H1 (cell line): ENCODE data around the gene RPL31. TPM values are rescaled to one million over a fixed set of nuclear protein-coding genes. Genes with fewer than 3 reads are reported as not detected.

Experiments used
- CTCF ChIA-PET: fragments of 300-600 bp; sonication (Branson Sonifier 250); formaldehyde crosslinking; loops from one replicate; lab custom pipeline; 2021; ENCODE audit not compliant: partially characterized antibody; lab: Charles Lee
- POLR2A ChIA-PET: fragments of 300-600 bp; sonication (Branson Sonifier 250); formaldehyde crosslinking; loops from one replicate; lab custom pipeline; 2021; ENCODE audit warnings: inconsistent platforms; ENCODE audit not compliant: partially characterized antibody; lab: Charles Lee
- DNase-seq, 2 experiments: peaks; one replicate each; pipeline versions ENCODE4 v3.0.0 to v3.0.0-alpha.2; 2010 to 2022; ENCODE audit warnings: low spot score in 2 of 2, low read depth in 1 of 2, mixed read lengths in 1 of 2
- FAIRE-seq: peaks from 2 replicates; lab custom pipeline; 2011; peaks lifted over from hg19 to GRCh38; lab: Jason Lieb, UNC
- H2AFZ ChIP-seq: 2 replicates; pipeline ENCODE4 v1.8.1; 2012; ENCODE audit warnings: low read length, inconsistent platforms
- H2AK5ac ChIP-seq: 2 replicates; pipeline ENCODE4 v1.6.1; 2013; ENCODE audit warnings: low read depth, low read length
- H2BK120ac ChIP-seq: replicated peaks from 2 replicates; pipeline ENCODE3; 2013; ENCODE audit warnings: low read depth, low read length, inconsistent platforms
- H2BK12ac ChIP-seq: 2 replicates; pipeline ENCODE4 v1.6.1; 2013; ENCODE audit warnings: low read depth, low read length
- H2BK15ac ChIP-seq: 2 replicates; pipeline ENCODE4 v1.6.1; 2013; ENCODE audit warnings: low read length
- H2BK20ac ChIP-seq: 2 replicates; pipeline ENCODE4 v1.6.1; 2013; ENCODE audit warnings: low read length
- H2BK5ac ChIP-seq: 2 replicates; pipeline ENCODE4 v1.6.1; 2013; ENCODE audit warnings: low read depth, low read length
- H3K14ac ChIP-seq: 2 replicates; pipeline ENCODE4 v1.6.1; 2013; ENCODE audit warnings: inconsistent platforms; ENCODE audit not compliant: insufficient read length
- H3K18ac ChIP-seq: 2 replicates; pipeline ENCODE4 v1.6.1; 2013; ENCODE audit warnings: low read length; ENCODE audit errors: extremely low read depth
- H3K23ac ChIP-seq: 2 replicates; pipeline ENCODE4 v1.6.1; 2013; ENCODE audit warnings: inconsistent platforms; ENCODE audit not compliant: insufficient read length
- H3K23me2 ChIP-seq: 2 replicates; pipeline ENCODE4 v1.6.1; 2013; ENCODE audit warnings: low read depth, low read length
- H3K27ac ChIP-seq: 2 replicates; pipeline ENCODE4 v1.6.1; 2011; ENCODE audit warnings: low read depth, low read length, inconsistent platforms
- H3K27me3 ChIP-seq, 4 experiments: replicated peaks in 1 of 4; 1 replicate in 1 of 4; 2 replicates in 3 of 4; pipeline versions ENCODE4 v1.6.1 to v1.8.1; 2011 to 2013; ENCODE audit warnings: low read length in 3 of 4, mild to moderate bottlenecking in 3 of 4, inconsistent platforms in 2 of 4, mixed read lengths in 2 of 4, moderate library complexity in 1 of 4; ENCODE audit not compliant: control insufficient read depth in 3 of 4, insufficient read depth in 3 of 4; ENCODE audit errors: extremely low read depth in 1 of 4
- H3K36me3 ChIP-seq, 4 experiments: 2 replicates each; pipeline versions ENCODE4 v1.6.1 to v1.8.1; 2011 to 2013; ENCODE audit warnings: mild to moderate bottlenecking in 4 of 4, low read length in 3 of 4, moderate library complexity in 2 of 4, control low read depth in 1 of 4, inconsistent platforms in 1 of 4; ENCODE audit not compliant: insufficient read depth in 4 of 4, control insufficient read depth in 2 of 4
- H3K4ac ChIP-seq: replicated peaks from 2 replicates; pipeline ENCODE3; 2013; ENCODE audit warnings: low read length, low read depth, mixed read lengths, inconsistent platforms; ENCODE audit not compliant: insufficient read length
- H3K4me1 ChIP-seq, 4 experiments: replicated peaks in 1 of 4; 1 replicate in 1 of 4; 2 replicates in 3 of 4; pipeline versions ENCODE4 v1.6.1 to v1.8.1; 2011 to 2013; ENCODE audit warnings: low read length in 3 of 4, inconsistent platforms in 2 of 4, mixed read lengths in 1 of 4; ENCODE audit not compliant: insufficient read depth in 4 of 4, control insufficient read depth in 3 of 4
- H3K4me2 ChIP-seq, 2 experiments: 2 replicates each; pipeline versions ENCODE4 v1.6.1 to v1.8.1; 2011 to 2013; ENCODE audit warnings: low read depth in 2 of 2, low read length in 2 of 2, control low read depth in 1 of 2, inconsistent platforms in 1 of 2, mild to moderate bottlenecking in 1 of 2; ENCODE audit not compliant: insufficient read depth in 1 of 2
- H3K4me3 ChIP-seq, 4 experiments: fragments of 200-600, 300-600 bp in 1 of 4; sonication (generic), shearing (Covaris generic), sonication (Bioruptor Twin) in 1 of 4; 2 replicates each; pipeline versions ENCODE4 v1.5.1 to v1.8.1; 2011 to 2016; ENCODE audit warnings: low read length in 4 of 4, low read depth in 3 of 4, control low read depth in 2 of 4, inconsistent platforms in 2 of 4, mild to moderate bottlenecking in 2 of 4, mixed read lengths in 1 of 4, moderate library complexity in 1 of 4; ENCODE audit not compliant: insufficient read depth in 2 of 4; ENCODE audit errors: extremely low read depth in 1 of 4
- H3K56ac ChIP-seq: replicated peaks from 2 replicates; pipeline ENCODE3; 2013; ENCODE audit warnings: low read depth, mild to moderate bottlenecking, mixed read lengths, low read length, inconsistent platforms; ENCODE audit not compliant: insufficient read length
- H3K79me1 ChIP-seq: 2 replicates; pipeline ENCODE4 v1.6.1; 2013; ENCODE audit warnings: low read depth, low read length, control low read depth
- H3K79me2 ChIP-seq, 2 experiments: 2 replicates each; pipeline versions ENCODE4 v1.6.1 to v1.8.1; 2012 to 2013; ENCODE audit warnings: low read length in 2 of 2, mild to moderate bottlenecking in 2 of 2, inconsistent platforms in 1 of 2; ENCODE audit not compliant: insufficient read depth in 2 of 2, control insufficient read depth in 1 of 2
- H3K9ac ChIP-seq, 4 experiments: replicated peaks in 1 of 4; 1 replicate in 1 of 4; 2 replicates in 3 of 4; pipeline versions ENCODE4 v1.6.1 to v1.8.1; 2011 to 2013; ENCODE audit warnings: low read depth in 3 of 4, low read length in 3 of 4, control low read depth in 2 of 4, mild to moderate bottlenecking in 2 of 4, moderate library complexity in 2 of 4, inconsistent platforms in 1 of 4; ENCODE audit errors: extremely low read depth in 1 of 4
- H3K9me3 ChIP-seq, 2 experiments: 2 replicates each; pipeline versions ENCODE4 v1.6.1 to v1.8.1; 2012 to 2013; ENCODE audit warnings: mild to moderate bottlenecking in 2 of 2, moderate library complexity in 2 of 2, control low read depth in 1 of 2, inconsistent platforms in 1 of 2, low read depth in 1 of 2, low read length in 1 of 2, mixed read lengths in 1 of 2; ENCODE audit not compliant: insufficient read depth in 2 of 2
- H4K20me1 ChIP-seq, 2 experiments: replicated peaks in 1 of 2; 2 replicates each; pipeline versions ENCODE3 to v1.8.1; 2011 to 2013; ENCODE audit warnings: inconsistent platforms in 2 of 2, low read length in 2 of 2, mild to moderate bottlenecking in 1 of 2; ENCODE audit not compliant: insufficient read depth in 2 of 2, control insufficient read depth in 1 of 2
- H4K5ac ChIP-seq: 2 replicates; pipeline ENCODE4 v1.6.1; 2013; ENCODE audit warnings: low read length, low read depth, mixed read lengths, inconsistent platforms; ENCODE audit not compliant: insufficient read length
- H4K8ac ChIP-seq: 2 replicates; pipeline ENCODE4 v1.8.0; 2013; ENCODE audit warnings: mild to moderate bottlenecking, moderate library complexity, low read length, inconsistent platforms; ENCODE audit not compliant: insufficient read depth; ENCODE audit errors: extremely low read depth
- H4K91ac ChIP-seq: replicated peaks from 2 replicates; pipeline ENCODE3; 2013; ENCODE audit warnings: low read length, mixed read lengths, inconsistent platforms; ENCODE audit not compliant: insufficient read length
- ASH2L ChIP-seq: fragments of 200-600, 300-600 bp; sonication (generic); IDR thresholded peaks from one replicate; pipeline ENCODE4 v1.7.1; 2017; ENCODE audit warnings: low read length
- BCL11A ChIP-seq, 2 experiments: IDR thresholded peaks; one replicate each; pipeline ENCODE4 v1.6.1; 2011; ENCODE audit warnings: low read depth in 2 of 2, low read length in 2 of 2, mild to moderate bottlenecking in 2 of 2
- RAD21 ChIP-seq, 2 experiments: IDR thresholded peaks in 1 of 2; conservative IDR thresholded peaks in 1 of 2; 2 replicates each; pipeline ENCODE4 v1.6.1; 2011; ENCODE audit warnings: low read depth in 2 of 2, low read length in 2 of 2, improper control_type of control experiment in 1 of 2, inconsistent platforms in 1 of 2, mild to moderate bottlenecking in 1 of 2, moderate library complexity in 1 of 2
- TEAD4 ChIP-seq: IDR thresholded peaks from 2 replicates; pipeline ENCODE4 v1.6.1; 2012; ENCODE audit warnings: low read depth, low read length, inconsistent platforms, mixed read lengths
- WGBS, 2 experiments: shearing (Covaris generic) in 1 of 2; methylation state at CpG; one replicate each; pipeline versions ENCODE4 v1.1.6 to v1.1.7; 2013 to 2015; ENCODE audit warnings: low lambda C conversion rate in 2 of 2, mixed read lengths in 2 of 2, inconsistent platforms in 1 of 2, low coverage in 1 of 2, missing lambda C conversion rate in 1 of 2; ENCODE audit not compliant: insufficient replicate concordance in 2 of 2, insufficient coverage in 1 of 2, insufficient read length in 1 of 2; ENCODE audit errors: extremely low coverage in 1 of 2, missing lambda C conversion rate in 1 of 2; 5-methylcytosine and 5-hydroxymethylcytosine counted together
- polyA plus RNA-seq, 7 experiments: library from polyadenylated mRNA; depleted of rRNA in 3 of 7; stranded (reverse) in 5 of 7; unstranded in 2 of 7; fragments of >200 nt in 5 of 7; fragments of 200-250 nt in 2 of 7; gene quantifications; 1 replicate in 5 of 7; 2 replicates in 1 of 7; 4 replicates in 1 of 7; pipeline versions ENCODE4 v1.2.1 to v1.2.3, GENCODE V29; 2011 to 2013; ENCODE audit warnings: missing spikeins in 2 of 7, mixed read lengths in 2 of 7
- total RNA-seq: library from RNA; stranded (reverse); fragmentation: NEBNext Ultra II Directional; extraction: Animal tissue kit (Norgen Biotek cat#: 25700); gene quantifications from 2 replicates; pipeline ENCODE4 v1.2.1, GENCODE V29; 2021
- TF ChIP-seq, protein P1 (sequence below), 3 experiments: IDR thresholded peaks; 1 replicate in 2 of 3; 2 replicates in 1 of 3; pipeline versions ENCODE4 v1.5.1 to v1.6.1; 2011; ENCODE audit warnings: low read length in 3 of 3, mild to moderate bottlenecking in 3 of 3, inconsistent platforms in 2 of 3, low read depth in 1 of 3, moderate library complexity in 1 of 3; ENCODE audit not compliant: insufficient read depth in 1 of 3; ENCODE audit errors: control extremely low read depth in 1 of 3

Gene RPL31
- total and polyA plus RNA-seq, 2 of the 8 experiments (the other 6 are each of a cell fraction or from before 2014, with no cell fraction given), result 1,463 to 1,722 TPM

- Histone ChIP-seq H3K79me2 (no peaks in the 10 kb centered on the region), H2AFZ (no peak overlapping the region), H2AK5ac (no peak overlapping the region), H3K23ac (no peak overlapping the region), H3K27me3 (no peaks in the 10 kb centered on the region), H3K27ac (no peak overlapping the region), H2BK20ac (no peak overlapping the region), H4K5ac (no peak overlapping the region), H2BK5ac (no peak overlapping the region), H4K91ac (no peak overlapping the region), H3K14ac (no peak overlapping the region), H3K9me3 (no peaks in the 10 kb centered on the region), H3K23me2 (no peaks in the 10 kb centered on the region; the same call in 1 of the 2 replicates), H3K56ac (no peak overlapping the region), H3K4me2 (no peak overlapping the region), H3K36me3 (no peaks in the 10 kb centered on the region), H2BK12ac (no peak overlapping the region), H3K9ac (no peak overlapping the region), H3K18ac (no peak overlapping the region), H4K20me1 (no peaks in the 10 kb centered on the region), H2BK120ac (no peak overlapping the region), H3K79me1 (no peaks in the 10 kb centered on the region), H2BK15ac (no peak overlapping the region), H3K4me3 (no peak overlapping the region), H3K4ac (no peak overlapping the region), H3K4me1 (peaks cover 0 to 5% (median under 1%) of the 10 kb centered on the region in 4 experiments; a peak in 3 of 7 replicates), H4K8ac (no peak overlapping the region)
- no peak for TF ChIP-seq ASH2L
- no peak for TF ChIP-seq BCL11A (IDR thresholded peaks at IDR 0.05; ENCODE audit: low read depth in 2 of 2, low read length in 2 of 2)
- TF ChIP-seq, protein P1, sequence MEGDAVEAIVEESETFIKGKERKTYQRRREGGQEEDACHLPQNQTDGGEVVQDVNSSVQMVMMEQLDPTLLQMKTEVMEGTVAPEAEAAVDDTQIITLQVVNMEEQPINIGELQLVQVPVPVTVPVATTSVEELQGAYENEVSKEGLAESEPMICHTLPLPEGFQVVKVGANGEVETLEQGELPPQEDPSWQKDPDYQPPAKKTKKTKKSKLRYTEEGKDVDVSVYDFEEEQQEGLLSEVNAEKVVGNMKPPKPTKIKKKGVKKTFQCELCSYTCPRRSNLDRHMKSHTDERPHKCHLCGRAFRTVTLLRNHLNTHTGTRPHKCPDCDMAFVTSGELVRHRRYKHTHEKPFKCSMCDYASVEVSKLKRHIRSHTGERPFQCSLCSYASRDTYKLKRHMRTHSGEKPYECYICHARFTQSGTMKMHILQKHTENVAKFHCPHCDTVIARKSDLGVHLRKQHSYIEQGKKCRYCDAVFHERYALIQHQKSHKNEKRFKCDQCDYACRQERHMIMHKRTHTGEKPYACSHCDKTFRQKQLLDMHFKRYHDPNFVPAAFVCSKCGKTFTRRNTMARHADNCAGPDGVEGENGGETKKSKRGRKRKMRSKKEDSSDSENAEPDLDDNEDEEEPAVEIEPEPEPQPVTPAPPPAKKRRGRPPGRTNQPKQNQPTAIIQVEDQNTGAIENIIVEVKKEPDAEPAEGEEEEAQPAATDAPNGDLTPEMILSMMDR (IDR thresholded peaks at IDR 0.05; ENCODE audit: control extremely low read depth in 1 of 3, insufficient read depth in 1 of 3, low read depth in 1 of 3, low read length in 3 of 3), result peak; percentile 84 to 96 (median 90)
- TF ChIP-seq RAD21 (IDR thresholded peaks at IDR 0.05 in 1 of 2, conservative IDR thresholded peaks at IDR 0.05 in 1 of 2; ENCODE audit: low read depth in 2 of 2, low read length in 2 of 2), result peak; percentile 95 to 96
- TF ChIP-seq TEAD4, result 0 out of 2 replicates have a peak, but pooled peaks have one; percentile 5
- peak; percentile 94 for FAIRE-seq
- WGBS, 2 experiments, result 24% methylated on average over 7 of the region's 7 CpGs; no CpG with 5 or more reads in 1 of the 2 experiments
- ChIA-PET CTCF (interaction anchor here (0.6 to 2.1 kb wide), 21 partner anchors 8 to 390 kb away, joined by 3 to 9 read pairs (median 4); no protein-coding TSS in a partner anchor), POLR2A (interaction anchor here (0.7 kb wide), 1 partner anchor 20 kb away, joined by 3 read pairs; no protein-coding TSS in a partner anchor)
- DNase-seq, result peak; percentile 61 to 80
These were observed 17.2 kb upstream of the RPL31 start for GRCh38 chr2:100984892-100985307.
